ENCODE measurements around the gene PEA15.

PEA15 gene

DNA sequence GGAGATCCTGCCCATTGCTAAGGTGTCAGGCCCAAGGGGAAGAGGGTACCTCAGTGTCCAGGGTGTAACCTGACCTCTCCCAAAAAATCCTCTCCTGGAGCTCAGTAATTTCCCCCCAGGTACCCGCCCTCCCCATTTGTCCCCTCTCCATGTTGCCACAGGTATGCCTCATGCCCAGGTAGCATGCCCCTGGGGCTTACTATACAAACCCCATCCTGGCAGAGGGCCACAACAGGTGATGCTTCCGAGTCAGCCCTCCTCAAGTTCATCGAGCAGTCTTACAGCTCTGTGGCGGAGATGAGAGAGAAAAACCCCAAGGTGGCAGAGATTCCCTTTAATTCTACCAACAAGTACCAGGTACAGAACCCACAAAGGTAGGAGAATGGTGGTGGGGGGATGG lies 38.1 kb upstream of the PEA15 start:
- peaks cover 6% of the 10 kb centered on the region for H3K27me3 ChIP-seq (replicated peaks; ENCODE audit: control insufficient read depth, insufficient read depth, low read length)
- H3K36me3 ChIP-seq (ENCODE audit: control insufficient read depth, insufficient read depth, low read length, severe bottlenecking): no peaks in the 10 kb centered on the region
- no peak for DNase-seq (ENCODE audit: low read depth)
- no peak overlapping the region for H3K9ac ChIP-seq (ENCODE audit: low read length)
- peaks cover 38% of the 10 kb centered on the region for H3K4me1 ChIP-seq (ENCODE audit: control insufficient read depth, insufficient read depth, low read length)
- H3K9me3 ChIP-seq (ENCODE audit: control insufficient read depth, low read length): no peaks in the 10 kb centered on the region
- no peak overlapping the region for H3K4me3 ChIP-seq (ENCODE audit: low read length)

DNA sequence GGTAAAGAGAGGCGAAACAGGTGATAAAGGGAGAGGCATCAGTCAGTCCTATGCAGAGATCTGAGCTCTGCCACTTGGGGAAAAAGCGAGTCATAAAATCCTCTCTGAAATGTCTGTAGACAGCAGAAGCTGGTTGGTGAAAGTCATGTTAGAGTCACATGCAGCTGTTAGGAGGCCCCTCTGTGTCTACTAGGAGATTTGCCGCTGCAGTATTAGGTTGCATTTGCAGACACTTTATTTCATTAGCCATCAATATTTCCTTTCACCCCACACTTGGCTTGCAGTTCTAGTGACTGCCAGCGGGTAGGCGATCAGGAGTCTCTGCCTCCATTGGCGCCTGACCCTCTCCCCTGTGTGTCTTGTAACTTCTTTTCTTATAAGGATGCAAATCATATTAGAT lies 37.6 kb upstream of the PEA15 start:
- DNase-seq (ENCODE audit: low read depth): no peak
- no peaks in the 10 kb centered on the region for H3K36me3 ChIP-seq (ENCODE audit: control insufficient read depth, insufficient read depth, low read length, severe bottlenecking)
- no peak overlapping the region for H3K4me3 ChIP-seq (ENCODE audit: low read length)
- no peaks in the 10 kb centered on the region for H3K9me3 ChIP-seq (ENCODE audit: control insufficient read depth, low read length)
- H3K9ac ChIP-seq (ENCODE audit: low read length): no peak overlapping the region
- peaks cover 6% of the 10 kb centered on the region for H3K27me3 ChIP-seq (replicated peaks; ENCODE audit: control insufficient read depth, insufficient read depth, low read length)
- H3K4me1 ChIP-seq (ENCODE audit: control insufficient read depth, insufficient read depth, low read length): peaks cover 37% of the 10 kb centered on the region

DNA sequence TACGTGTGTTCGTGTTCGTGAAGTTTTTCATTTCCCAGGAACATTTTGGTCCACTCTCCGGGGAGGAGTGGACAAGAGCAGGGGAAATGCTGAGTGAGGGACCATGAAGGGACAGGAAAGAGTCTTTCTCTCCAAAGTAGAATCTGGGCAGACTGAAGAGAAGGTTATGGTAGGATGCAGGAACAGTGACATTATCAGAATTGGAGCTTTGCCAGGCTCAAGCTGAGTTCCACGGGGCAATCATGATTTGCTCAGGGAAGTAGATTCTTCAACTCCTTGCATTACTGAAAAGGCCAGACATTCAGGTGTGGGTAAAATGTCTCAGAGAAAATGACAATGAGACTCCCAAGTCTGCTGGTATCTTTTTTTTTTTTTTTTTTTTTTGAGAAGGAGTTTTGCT lies 37.2 kb upstream of the PEA15 start:
- Histone ChIP-seq H3K4me1 (ENCODE audit: control insufficient read depth, insufficient read depth, low read length) (peaks cover 33% of the 10 kb centered on the region), H3K4me3 (ENCODE audit: low read length) (no peak overlapping the region), H3K9me3 (ENCODE audit: control insufficient read depth, low read length) (no peaks in the 10 kb centered on the region), H3K27me3 (replicated peaks; ENCODE audit: control insufficient read depth, insufficient read depth, low read length) (peaks cover 6% of the 10 kb centered on the region), H3K9ac (ENCODE audit: low read length) (no peak overlapping the region), H3K36me3 (ENCODE audit: control insufficient read depth, insufficient read depth, low read length, severe bottlenecking) (no peaks in the 10 kb centered on the region)
- no peak for DNase-seq (ENCODE audit: low read depth)

DNA sequence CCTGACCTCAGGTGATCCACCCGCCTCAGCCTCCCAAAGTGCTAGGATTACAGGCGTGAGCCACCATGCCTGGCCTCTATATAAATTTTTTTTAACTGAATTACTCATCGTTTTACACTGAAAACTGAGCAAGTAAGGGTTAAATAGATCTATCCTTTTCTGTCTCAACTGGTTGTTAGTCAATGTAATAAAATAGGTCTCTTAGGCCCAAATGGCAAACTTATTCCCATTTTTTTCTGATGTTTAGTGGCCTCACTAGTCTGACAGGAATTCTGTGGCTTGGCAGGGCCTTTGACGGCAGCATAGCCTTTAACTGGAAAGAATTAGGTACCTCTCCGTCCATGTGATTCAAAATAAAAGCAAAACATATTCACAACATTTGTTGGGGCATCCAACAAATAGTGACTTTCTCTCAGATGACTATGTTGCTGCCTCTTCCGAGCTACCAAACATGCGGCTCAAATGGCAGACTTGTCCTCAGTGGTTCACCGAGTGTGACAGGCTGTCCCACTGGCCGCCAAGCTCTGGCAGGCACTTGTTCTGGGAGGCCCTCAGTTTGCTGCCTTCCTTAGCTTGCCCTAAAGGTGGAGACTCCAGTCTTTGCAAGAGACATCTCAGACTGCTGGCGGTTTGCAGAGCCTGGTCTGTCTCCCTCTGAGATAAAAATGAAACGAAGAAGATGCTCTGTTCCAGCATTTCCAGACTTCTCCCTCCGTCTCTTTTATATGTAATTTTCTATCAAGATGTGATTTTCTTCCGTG lies 36.4 kb upstream of the PEA15 start:
- H3K4me3 ChIP-seq (ENCODE audit: low read length): peak overlapping the region; percentile 34
- peak overlapping the region; percentile 1 for H3K9ac ChIP-seq (ENCODE audit: low read length)
- H3K27me3 ChIP-seq (replicated peaks; ENCODE audit: control insufficient read depth, insufficient read depth, low read length): peaks cover 12% of the 10 kb centered on the region
- peaks cover 33% of the 10 kb centered on the region for H3K4me1 ChIP-seq (ENCODE audit: control insufficient read depth, insufficient read depth, low read length)
- no peaks in the 10 kb centered on the region for H3K9me3 ChIP-seq (ENCODE audit: control insufficient read depth, low read length)
- no peaks in the 10 kb centered on the region for H3K36me3 ChIP-seq (ENCODE audit: control insufficient read depth, insufficient read depth, low read length, severe bottlenecking)
- no peak for DNase-seq (ENCODE audit: low read depth)

DNA sequence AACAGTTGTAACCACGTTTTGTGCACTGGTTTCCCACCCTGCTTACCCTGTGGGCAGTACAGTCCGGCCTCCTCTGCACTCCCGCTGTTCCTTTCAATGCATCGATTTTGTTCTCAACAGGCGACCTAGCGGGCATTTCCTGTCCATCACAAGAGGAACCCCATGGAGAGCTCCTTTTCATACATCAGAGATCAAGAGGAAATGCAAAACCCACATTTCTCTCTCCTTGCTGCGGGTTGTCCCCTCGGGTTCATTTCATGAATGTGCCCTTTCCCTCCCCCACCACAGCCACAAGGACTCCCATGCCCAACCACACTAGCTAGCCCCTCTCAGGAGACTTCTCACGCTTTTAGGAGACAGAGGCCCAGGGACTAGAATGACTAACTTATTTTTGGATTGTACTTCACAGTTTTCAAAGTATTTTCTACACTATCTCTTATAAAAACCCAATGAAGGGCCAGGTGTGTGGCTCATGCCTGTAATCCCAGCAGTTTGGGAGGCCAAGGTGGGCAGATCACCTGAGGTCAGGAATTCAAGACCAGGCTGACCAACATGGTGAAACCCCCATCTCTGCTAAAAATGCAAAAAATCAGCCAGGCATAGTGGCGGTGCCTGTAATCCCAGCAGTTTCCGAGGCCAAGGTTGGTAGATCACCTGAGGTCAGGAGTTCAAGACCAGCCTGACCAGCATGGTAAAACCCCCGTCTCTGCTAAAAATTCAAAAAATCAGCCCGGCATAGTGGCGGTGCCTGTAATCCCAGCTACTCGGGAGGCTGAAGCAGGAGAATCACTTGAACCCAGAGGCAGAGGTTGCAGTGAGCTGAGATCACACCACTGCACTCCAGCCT lies 35.4 kb upstream of the PEA15 start:
- Histone ChIP-seq H3K9ac (ENCODE audit: low read length) (peak overlapping the region; percentile 1), H3K4me3 (ENCODE audit: low read length) (peak overlapping the region; percentile 34), H3K4me1 (ENCODE audit: control insufficient read depth, insufficient read depth, low read length) (peaks cover 36% of the 10 kb centered on the region), H3K9me3 (ENCODE audit: control insufficient read depth, low read length) (no peaks in the 10 kb centered on the region), H3K27me3 (replicated peaks; ENCODE audit: control insufficient read depth, insufficient read depth, low read length) (peaks cover 17% of the 10 kb centered on the region), H3K36me3 (ENCODE audit: control insufficient read depth, insufficient read depth, low read length, severe bottlenecking) (no peaks in the 10 kb centered on the region)
- DNase-seq (ENCODE audit: low read depth): no peak

DNA sequence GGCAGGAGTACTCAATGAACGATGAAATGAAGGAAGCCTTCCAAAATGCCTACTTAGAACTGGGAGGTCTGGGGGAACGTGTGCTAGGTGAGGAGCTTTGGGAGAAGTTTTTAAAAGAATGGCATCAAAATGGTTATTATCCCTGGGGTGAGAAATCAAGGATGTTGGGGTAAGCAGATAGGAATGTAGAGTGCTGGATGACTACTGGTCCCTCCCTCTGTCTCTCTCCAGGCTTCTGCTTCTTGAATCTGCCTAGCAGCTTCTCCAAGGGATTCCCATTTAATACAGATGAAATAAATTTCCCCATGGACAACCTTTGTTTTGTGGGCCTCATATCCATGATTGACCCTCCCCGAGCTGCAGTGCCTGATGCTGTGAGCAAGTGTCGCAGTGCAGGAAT lies 33.8 kb upstream of the PEA15 start:
- Histone ChIP-seq H3K27me3 (replicated peaks; ENCODE audit: control insufficient read depth, insufficient read depth, low read length) (peaks cover 14% of the 10 kb centered on the region), H3K4me3 (ENCODE audit: low read length) (no peak overlapping the region), H3K9me3 (ENCODE audit: control insufficient read depth, low read length) (no peaks in the 10 kb centered on the region), H3K4me1 (ENCODE audit: control insufficient read depth, insufficient read depth, low read length) (peaks cover 42% of the 10 kb centered on the region), H3K36me3 (ENCODE audit: control insufficient read depth, insufficient read depth, low read length, severe bottlenecking) (no peaks in the 10 kb centered on the region), H3K9ac (ENCODE audit: low read length) (no peak overlapping the region)
- peak; percentile 23 for DNase-seq (ENCODE audit: low read depth)

DNA sequence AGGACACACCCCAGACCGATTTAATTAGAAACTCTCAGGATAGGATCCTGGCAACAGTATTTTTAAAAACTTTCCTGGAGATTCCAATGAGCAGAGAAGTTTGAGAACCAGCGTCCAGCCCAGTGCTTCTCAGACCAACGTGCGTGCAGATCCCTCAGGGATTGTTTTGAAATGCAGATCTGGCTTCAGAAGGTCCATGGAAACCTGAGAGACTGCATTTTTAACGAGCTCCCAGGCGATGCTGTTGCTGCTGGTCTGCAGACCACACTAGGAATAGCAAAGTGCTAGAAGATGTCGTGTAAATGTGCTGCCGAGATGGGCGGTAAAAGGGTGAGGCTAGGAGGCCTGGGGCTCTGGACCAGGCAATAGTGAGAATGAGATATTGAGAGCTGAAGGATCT lies 33.2 kb upstream of the PEA15 start:
- Histone ChIP-seq H3K9ac (ENCODE audit: low read length) (no peak overlapping the region), H3K36me3 (ENCODE audit: control insufficient read depth, insufficient read depth, low read length, severe bottlenecking) (no peaks in the 10 kb centered on the region), H3K27me3 (replicated peaks; ENCODE audit: control insufficient read depth, insufficient read depth, low read length) (peaks cover 11% of the 10 kb centered on the region), H3K9me3 (ENCODE audit: control insufficient read depth, low read length) (no peaks in the 10 kb centered on the region), H3K4me3 (ENCODE audit: low read length) (no peak overlapping the region), H3K4me1 (ENCODE audit: control insufficient read depth, insufficient read depth, low read length) (peaks cover 46% of the 10 kb centered on the region)
- no peak for DNase-seq (ENCODE audit: low read depth)

DNA sequence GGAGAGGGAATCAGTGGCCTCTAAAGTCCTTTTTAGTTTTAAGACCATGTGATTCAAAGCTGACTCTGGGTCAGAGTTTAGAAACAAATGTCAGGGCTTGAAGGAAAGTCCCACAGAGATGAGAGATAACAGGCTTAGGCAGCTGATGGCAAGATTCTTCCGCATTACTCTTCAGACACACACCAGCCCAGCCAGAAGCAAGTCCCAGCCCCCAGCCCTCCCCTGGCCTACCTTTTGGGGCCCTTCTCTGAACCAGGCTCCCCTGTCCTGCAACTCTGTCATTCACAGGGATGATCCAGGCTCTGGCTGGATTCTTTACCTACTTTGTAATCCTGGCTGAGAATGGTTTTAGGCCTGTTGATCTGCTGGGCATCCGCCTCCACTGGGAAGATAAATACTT lies 28.0 kb upstream of the PEA15 start:
- Histone ChIP-seq H3K36me3 (ENCODE audit: control insufficient read depth, insufficient read depth, low read length, severe bottlenecking) (no peaks in the 10 kb centered on the region), H3K9ac (ENCODE audit: low read length) (no peak overlapping the region), H3K4me1 (ENCODE audit: control insufficient read depth, insufficient read depth, low read length) (peaks cover 21% of the 10 kb centered on the region), H3K27me3 (replicated peaks; ENCODE audit: control insufficient read depth, insufficient read depth, low read length) (peaks cover 31% of the 10 kb centered on the region), H3K4me3 (ENCODE audit: low read length) (no peak overlapping the region), H3K9me3 (ENCODE audit: control insufficient read depth, low read length) (no peaks in the 10 kb centered on the region)
- no peak for DNase-seq (ENCODE audit: low read depth)

DNA sequence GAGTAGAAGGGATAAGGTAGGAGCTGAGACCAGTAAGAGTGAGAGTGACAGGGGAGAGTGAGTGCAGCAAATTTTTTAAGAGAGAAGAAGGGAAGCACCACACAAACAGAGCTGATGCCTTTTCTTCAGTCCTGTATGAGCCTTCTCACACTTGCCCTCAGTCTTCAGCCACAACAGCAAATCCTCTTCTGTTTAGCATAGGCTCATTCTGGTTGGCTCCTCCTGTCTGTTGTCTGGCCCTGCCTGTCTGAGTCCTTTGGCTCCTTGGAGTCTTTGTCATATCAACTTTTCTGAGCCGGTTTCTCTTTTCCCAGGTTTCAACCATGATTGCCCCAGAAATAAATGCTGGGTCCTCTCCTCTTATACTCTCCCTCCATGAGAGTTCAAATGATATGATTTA lies 27.5 kb upstream of the PEA15 start:
- DNase-seq (ENCODE audit: low read depth): no peak
- Histone ChIP-seq H3K27me3 (replicated peaks; ENCODE audit: control insufficient read depth, insufficient read depth, low read length) (peaks cover 31% of the 10 kb centered on the region), H3K4me1 (ENCODE audit: control insufficient read depth, insufficient read depth, low read length) (peaks cover 21% of the 10 kb centered on the region), H3K9me3 (ENCODE audit: control insufficient read depth, low read length) (no peaks in the 10 kb centered on the region), H3K9ac (ENCODE audit: low read length) (no peak overlapping the region), H3K4me3 (ENCODE audit: low read length) (no peak overlapping the region), H3K36me3 (ENCODE audit: control insufficient read depth, insufficient read depth, low read length, severe bottlenecking) (no peaks in the 10 kb centered on the region)

DNA sequence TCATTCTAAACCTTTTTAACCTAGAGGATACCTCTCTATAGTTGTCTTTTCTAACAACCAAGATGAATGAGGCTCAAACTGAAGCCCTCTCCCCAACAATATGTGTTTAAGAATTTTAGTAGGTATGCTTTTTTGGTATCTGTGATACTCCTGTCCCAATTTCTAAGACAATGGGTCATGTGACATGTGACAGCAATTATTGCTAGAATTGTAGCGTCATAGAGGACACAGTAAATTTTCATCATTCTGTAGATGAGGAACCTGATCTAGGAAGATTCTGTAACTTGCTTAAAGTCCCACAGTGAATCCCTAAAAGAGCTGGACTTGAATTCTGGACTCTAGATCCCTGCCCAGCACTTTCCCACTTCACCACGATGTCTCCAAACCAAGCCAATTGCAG lies 26.5 kb upstream of the PEA15 start:
- no peak for DNase-seq (ENCODE audit: low read depth)
- peaks cover 21% of the 10 kb centered on the region for H3K4me1 ChIP-seq (ENCODE audit: control insufficient read depth, insufficient read depth, low read length)
- no peaks in the 10 kb centered on the region for H3K36me3 ChIP-seq (ENCODE audit: control insufficient read depth, insufficient read depth, low read length, severe bottlenecking)
- H3K4me3 ChIP-seq (ENCODE audit: low read length): no peak overlapping the region
- H3K9me3 ChIP-seq (ENCODE audit: control insufficient read depth, low read length): no peaks in the 10 kb centered on the region
- peaks cover 26% of the 10 kb centered on the region for H3K27me3 ChIP-seq (replicated peaks; ENCODE audit: control insufficient read depth, insufficient read depth, low read length)
- no peak overlapping the region for H3K9ac ChIP-seq (ENCODE audit: low read length)

DNA sequence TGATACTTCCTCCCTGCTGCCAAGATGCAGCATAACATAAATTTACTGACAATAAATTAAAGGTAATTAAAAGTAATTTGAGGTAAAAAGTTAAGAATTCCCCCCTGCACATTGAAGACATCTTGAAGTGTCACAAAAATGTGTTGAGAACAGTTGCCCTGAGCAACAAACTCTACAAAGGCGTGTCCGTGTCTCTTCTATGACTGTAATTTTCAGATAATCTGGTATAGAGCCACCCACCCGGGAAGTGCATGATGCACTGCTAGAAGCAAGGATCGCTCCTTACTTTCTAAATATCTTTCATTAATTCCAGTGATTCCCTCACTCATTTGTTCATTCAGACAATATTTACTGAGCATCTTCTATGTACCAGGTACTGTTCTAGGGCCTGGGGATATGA lies 25.8 kb upstream of the PEA15 start:
- H3K36me3 ChIP-seq (ENCODE audit: control insufficient read depth, insufficient read depth, low read length, severe bottlenecking): no peaks in the 10 kb centered on the region
- no peaks in the 10 kb centered on the region for H3K9me3 ChIP-seq (ENCODE audit: control insufficient read depth, low read length)
- H3K4me1 ChIP-seq (ENCODE audit: control insufficient read depth, insufficient read depth, low read length): peaks cover 21% of the 10 kb centered on the region
- no peak overlapping the region for H3K4me3 ChIP-seq (ENCODE audit: low read length)
- no peak for DNase-seq (ENCODE audit: low read depth)
- H3K9ac ChIP-seq (ENCODE audit: low read length): no peak overlapping the region
- peaks cover 20% of the 10 kb centered on the region for H3K27me3 ChIP-seq (replicated peaks; ENCODE audit: control insufficient read depth, insufficient read depth, low read length)
